SW480 (cell line): ENCODE results near the gene VAV2.

ENCODE experiments used
- DNase-seq: peaks from one replicate; pipeline ENCODE4 v3.0.0-alpha.2; 2016; ENCODE audit warnings: low spot score

Gene VAV2

GRCh38 chr9:133874659-133875058 is 117.5 kb downstream of the VAV2 start:
- no peak for DNase-seq

GRCh38 chr9:133874060-133874657 is 118.0 kb downstream of the VAV2 start:
- peak; percentile 65 for DNase-seq

GRCh38 chr9:133873461-133873891 is 118.6 kb downstream of the VAV2 start:
- DNase-seq = no peak

DNA sequence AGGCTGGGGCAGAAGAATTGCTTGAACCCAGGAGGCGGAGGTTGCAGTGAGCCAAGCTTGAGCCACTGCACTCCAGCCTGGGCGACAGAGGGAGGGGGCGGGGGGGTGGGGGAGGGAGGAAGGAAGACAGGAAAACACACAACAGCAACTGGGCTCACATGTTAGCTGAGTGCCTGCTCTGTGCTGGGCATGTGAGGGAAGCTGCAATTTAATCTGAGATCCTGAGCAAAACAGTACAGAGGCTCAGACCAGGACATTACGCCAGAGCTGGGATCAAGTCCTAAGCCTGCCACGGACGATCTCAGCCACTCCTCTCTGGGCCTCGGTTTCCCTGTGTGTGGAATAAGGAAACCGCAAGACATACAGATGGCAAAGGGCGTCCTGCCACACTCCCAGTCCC is 119.1 kb downstream of the VAV2 start:
- DNase-seq = no peak

- DNase-seq = no peak
These were observed 121.2 kb downstream of the VAV2 start for GRCh38 chr9:133870598-133871595.

DNA sequence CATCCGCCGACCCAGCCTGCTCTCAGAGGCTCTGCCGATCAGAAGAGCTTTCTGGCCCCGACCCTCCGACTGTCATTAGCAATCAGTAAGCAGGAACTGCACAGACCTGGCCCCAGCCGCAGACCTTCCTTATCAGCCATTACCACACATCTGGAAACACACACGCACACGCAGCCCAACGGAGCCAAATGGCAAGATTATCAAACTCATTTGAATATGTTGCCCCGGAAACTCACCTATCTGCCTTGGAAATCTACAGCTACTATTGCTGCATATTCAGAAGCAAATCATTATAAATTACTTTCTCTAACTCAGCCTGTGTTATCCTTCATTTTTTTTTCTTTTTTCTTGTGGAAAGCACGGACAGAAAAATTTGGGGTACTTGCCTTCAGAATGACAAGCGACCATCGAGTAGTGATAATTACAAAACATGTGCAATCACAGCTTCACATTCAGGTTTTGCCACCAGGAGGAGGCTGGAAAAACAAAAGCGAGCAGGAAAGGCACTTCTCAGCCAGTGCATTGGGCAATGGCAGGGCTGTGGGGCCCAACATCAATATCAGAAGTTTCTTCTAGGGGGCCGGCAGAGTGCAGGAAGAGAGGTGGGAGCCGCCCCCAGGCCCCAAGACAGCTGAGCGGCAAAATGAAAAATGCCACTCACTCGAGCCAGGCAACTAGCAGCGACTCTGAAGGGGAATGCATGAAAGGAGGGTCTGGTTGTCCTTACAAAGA is 122.3 kb downstream of the VAV2 start:
- no peak for DNase-seq

DNA sequence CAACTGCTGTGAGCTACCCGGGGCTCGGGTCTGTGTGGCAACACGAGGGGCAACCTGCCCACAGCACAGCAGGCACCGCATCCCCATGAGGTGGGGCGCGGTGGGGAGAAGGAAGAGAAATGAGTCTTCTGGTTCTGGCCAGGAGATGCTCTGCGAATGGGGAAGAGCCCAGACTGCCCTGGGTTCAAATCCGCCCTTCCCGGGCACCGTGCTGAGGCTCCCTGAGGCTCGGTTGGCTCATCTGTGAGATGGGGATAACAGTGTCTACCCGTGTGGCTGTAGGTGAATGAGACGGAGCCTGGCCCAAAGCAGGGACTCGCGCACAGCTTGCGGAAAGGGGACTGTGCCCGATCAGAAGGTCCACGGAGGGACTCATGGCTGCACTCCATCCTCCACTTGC is 123.9 kb downstream of the VAV2 start:
- DNase-seq = no peak

- DNase-seq = no peak
These were observed 125.2 kb downstream of the VAV2 start for GRCh38 chr9:133866946-133867345.

DNA sequence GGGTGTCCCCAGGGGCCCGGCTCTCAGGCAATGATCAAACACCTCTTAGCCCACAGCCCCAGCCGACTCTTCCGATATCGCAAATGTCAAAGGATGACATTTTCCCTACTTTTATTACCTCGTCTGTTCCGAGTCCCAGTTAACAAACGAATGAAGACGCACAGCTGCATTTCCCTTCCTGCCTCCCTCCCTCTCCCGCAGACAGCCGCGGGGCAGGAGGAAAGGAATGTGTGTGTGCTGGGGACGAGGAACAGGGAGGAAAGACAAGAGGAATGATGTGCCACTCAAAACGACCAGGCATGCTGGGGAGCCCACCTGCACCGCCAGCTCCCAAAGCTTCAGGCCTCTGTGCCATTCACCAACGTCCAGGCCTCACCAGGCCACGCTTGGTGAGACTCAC is 128.1 kb downstream of the VAV2 start:
- DNase-seq = no peak

DNA sequence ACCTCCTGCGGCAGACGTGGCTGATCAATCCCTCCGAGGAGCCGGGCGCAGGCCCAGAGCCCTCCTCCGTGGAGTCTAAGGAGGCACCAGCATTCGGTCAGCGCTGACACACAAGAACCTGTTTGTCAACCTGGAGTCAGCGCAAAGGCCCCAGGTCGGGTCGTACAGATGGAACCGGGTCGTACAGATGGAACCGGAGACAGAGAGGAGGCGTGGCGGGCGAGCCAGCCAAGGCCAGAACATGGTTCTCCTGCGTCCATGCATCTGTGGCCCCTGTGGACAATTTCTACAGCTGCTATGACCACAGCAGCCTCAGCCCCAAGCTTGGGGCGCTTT is 128.9 kb downstream of the VAV2 start:
- no peak for DNase-seq

GRCh38 chr9:133862585-133863256 is 129.4 kb downstream of the VAV2 start:
- DNase-seq = no peak

DNA sequence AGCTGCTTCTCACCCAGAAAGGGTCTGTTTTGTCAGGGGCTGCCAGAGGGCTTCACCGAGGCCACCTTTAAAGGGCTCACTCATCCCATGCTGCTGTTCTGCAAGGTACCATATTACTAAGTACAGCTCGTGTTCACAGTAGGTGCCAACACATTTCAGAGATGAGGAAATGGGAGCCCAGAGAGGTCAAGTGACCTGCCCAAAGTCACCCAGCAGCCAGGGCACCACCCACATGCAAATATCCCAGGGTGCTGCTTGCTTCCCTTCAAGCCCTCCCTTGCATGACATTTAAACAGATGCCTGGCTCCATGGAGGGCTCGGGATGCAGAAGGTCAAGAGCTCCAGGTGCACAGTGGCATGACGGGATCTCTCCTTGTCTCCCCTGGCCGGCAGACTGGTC is 130.4 kb downstream of the VAV2 start:
- no peak for DNase-seq

DNA sequence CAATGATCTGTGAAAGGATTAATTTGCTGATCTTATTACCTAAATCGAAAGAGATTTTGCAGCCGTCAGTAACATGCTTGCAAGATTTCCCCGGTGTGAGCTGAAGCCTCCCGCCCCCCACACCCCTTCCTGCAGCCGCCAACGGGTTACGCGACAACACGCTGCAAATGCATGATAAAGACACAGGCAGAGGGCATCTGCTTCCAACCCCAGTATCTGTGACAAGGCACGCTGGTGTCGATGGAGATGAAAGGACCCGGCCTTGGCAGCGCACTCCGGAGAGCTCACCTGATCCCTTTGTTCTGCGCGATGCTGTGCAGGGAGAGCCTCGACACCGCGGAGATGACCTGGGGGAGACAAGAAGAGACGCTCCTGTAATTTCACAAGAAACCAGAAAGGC is 131.0 kb downstream of the VAV2 start:
- no peak for DNase-seq

DNA sequence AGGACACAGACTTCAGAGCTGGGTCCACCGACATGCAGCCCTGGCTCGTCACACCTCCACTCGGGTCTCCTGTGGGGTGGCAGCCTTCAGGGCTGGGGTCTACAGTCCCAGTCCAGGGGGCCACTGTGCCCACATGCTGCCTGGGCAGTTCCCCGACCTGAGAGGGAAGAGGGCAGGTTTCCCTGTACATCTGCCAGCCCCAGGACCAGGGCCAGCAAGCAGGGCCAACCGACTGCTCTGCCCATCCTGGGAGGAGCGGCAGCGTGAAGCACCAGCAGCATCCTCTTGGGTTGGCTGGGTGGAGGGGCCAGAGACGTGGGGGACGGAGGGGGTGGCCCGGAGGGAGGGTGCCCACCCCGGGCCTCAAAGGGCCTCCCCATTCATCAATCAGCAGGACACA is 133.4 kb downstream of the VAV2 start:
- no peak for DNase-seq

DNA sequence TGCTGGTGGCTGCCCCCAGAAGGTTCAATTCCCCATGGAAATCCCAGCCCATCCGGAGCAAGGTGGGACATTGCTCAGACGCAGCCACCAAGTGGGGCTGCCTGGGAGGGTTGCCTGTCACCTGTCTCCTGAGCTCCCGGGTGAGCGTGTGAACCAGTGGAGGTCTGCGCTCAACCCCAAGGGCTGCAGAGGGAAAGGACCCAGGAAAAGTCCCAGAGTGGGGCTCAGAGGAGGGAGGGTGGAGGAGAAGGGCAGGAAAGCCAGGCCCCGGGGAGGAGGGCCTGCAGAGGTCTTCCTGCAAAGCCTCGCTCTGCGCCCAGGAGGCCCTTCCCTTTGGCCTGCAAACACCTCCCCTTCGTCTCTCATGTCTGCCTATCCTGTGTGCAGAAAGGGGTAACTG is 134.5 kb downstream of the VAV2 start:
- no peak for DNase-seq

- no peak for DNase-seq
These were observed 135.3 kb downstream of the VAV2 start for GRCh38 chr9:133856798-133857197.

GRCh38 chr9:133855802-133856521 is 136.2 kb downstream of the VAV2 start:
- DNase-seq = peak; percentile 85

DNA sequence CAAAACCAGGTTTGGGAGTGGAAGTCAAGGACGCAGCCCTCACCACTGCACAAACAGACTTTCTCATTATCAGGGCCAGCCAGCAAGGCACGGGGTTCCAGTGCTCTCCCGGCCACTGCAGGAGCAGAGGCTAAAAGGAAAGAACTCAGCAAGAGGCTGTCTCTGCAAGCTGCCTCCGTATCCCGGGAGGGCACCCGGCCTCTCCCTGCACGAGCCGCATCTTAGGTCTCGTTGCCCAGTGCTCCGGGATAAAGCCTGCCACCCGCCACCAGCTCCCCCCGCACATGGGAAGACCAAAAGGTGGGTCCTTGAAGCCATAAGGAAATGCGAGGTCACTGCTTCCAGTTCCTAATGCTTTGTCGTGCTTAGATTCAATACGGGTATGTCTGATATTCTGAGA is 136.8 kb downstream of the VAV2 start:
- no peak for DNase-seq

GRCh38 chr9:133854765-133855164 is 137.4 kb downstream of the VAV2 start:
- no peak for DNase-seq

DNA sequence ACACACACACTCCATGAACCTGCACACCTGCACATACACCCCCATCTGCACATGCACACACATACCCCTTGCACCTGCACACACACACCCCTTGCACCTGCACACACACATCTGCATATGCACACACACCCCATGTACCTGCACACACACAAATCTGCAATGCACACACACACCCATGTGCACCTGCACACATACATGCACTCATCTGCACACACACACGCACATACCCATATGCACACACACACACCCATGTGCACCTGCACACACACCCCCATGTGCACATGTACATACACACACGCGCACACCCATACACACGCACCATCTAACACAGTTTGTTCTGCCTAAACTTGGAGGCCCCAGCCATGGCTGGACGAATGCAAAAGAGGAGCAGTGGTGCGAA is 138.1 kb downstream of the VAV2 start:
- no peak for DNase-seq

- no peak for DNase-seq
These were observed 138.8 kb downstream of the VAV2 start for GRCh38 chr9:133853331-133853730.

DNA sequence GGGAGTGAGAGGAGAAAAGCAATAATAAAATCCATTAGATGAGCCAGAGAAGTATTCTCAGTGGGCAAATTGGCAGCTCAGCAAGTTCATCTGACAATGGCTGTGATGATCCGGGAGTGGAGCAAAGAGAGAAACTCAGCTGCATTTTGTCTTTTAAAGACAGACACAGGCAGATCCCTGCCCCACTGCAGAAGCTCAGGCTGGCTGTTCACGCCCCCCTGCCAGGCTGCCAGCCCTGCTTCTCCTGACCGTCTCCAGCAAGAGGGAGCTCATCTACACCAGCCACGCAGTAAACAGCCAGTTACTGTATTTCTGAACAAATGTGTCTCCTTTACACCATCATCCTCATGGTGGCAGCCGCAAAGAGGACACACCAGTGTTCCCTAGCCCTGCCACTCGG is 139.7 kb downstream of the VAV2 start:
- no peak for DNase-seq
